Astrocyte (in vitro differentiated cells and primary cell): ENCODE results near the gene SYT2.

Experiments
- EZH2 ChIP-seq: IDR thresholded peaks from 2 replicates; pipeline ENCODE4 v1.6.1; 2012; ENCODE audit warnings: mild to moderate bottlenecking, low read length, inconsistent platforms; ENCODE audit not compliant: insufficient read depth
- TF ChIP-seq, protein P1 (sequence below): IDR thresholded peaks from 2 replicates; pipeline ENCODE4 v1.5.1; 2011; ENCODE audit warnings: low read depth, mild to moderate bottlenecking, inconsistent platforms, low read length, moderate library complexity; ENCODE audit not compliant: insufficient read depth

DNA sequence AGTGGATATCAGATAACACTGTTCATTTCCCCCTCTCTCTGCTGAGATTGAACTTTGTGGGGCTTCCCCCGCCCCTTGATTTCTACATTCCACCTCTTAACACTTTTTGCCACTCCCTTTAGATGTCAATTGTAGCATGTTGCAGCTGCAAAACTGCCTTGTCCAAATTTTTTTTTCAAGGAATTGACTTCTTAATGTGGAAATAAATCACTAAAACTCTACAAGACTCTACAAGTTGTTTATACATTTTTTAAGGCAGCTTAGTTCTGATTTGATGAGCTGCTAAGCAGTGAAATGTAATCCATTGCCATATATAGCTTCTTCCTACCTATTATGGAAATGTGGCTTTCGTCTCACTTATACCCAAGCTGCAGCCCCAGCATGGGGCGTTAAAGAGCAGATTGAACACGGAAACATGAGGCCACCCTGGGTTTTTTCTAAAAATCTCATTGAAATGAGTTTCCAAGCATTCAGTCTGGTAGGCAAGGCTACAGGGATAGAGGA is 132.2 kb downstream of the SYT2 start:
- TF ChIP-seq, protein P1, sequence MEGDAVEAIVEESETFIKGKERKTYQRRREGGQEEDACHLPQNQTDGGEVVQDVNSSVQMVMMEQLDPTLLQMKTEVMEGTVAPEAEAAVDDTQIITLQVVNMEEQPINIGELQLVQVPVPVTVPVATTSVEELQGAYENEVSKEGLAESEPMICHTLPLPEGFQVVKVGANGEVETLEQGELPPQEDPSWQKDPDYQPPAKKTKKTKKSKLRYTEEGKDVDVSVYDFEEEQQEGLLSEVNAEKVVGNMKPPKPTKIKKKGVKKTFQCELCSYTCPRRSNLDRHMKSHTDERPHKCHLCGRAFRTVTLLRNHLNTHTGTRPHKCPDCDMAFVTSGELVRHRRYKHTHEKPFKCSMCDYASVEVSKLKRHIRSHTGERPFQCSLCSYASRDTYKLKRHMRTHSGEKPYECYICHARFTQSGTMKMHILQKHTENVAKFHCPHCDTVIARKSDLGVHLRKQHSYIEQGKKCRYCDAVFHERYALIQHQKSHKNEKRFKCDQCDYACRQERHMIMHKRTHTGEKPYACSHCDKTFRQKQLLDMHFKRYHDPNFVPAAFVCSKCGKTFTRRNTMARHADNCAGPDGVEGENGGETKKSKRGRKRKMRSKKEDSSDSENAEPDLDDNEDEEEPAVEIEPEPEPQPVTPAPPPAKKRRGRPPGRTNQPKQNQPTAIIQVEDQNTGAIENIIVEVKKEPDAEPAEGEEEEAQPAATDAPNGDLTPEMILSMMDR, result no peak
- TF ChIP-seq EZH2, result no peak
